ENCODE data around the gene SASH1.
A peak's percentile ranks its signal among the peaks of the same experiment; 100 is the strongest.

SASH1 gene

DNA sequence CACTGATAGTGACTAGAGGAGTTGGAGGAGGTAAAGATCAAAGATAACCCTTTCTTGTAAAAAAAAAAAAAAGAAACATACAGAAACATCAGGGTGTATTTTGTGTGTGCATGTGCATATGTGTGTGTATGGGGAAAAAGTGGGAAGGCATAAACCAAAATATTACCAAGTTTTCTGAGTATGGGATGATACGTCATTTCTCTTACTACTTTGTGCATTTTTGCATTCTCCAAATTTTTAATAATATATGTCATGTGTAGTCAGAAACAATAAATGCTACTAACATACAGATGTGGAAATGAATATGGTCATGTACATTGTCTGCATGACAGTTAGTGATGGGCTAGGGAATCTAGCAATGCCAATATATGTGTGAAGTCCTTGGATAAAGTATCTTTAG is 161.1 kb downstream of the SASH1 start:
- no peak for DNase-seq

DNA sequence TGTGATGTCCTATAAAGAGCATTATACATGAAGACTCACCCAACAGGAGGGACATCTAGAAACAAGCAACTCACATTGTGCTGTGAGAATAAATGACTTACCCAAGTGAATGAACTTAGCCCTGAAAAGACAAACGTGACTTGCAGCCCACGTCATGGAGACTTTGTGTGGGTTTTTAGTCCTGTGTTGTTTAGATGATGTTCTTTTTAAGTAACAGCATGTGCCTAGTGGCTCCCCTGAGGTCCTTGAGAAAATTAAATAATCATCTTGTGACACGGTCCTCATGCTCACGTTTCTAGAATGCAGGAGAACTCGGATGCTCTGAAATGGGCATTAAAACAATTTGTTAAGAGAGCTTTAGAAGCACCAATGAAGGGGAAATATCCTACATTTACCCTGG is 165.1 kb downstream of the SASH1 start:
- no peak for DNase-seq

- DNase-seq, result no peak
Observed at GRCh38 chr6:148508401-148509041, 165.9 kb downstream of the SASH1 start.

DNA sequence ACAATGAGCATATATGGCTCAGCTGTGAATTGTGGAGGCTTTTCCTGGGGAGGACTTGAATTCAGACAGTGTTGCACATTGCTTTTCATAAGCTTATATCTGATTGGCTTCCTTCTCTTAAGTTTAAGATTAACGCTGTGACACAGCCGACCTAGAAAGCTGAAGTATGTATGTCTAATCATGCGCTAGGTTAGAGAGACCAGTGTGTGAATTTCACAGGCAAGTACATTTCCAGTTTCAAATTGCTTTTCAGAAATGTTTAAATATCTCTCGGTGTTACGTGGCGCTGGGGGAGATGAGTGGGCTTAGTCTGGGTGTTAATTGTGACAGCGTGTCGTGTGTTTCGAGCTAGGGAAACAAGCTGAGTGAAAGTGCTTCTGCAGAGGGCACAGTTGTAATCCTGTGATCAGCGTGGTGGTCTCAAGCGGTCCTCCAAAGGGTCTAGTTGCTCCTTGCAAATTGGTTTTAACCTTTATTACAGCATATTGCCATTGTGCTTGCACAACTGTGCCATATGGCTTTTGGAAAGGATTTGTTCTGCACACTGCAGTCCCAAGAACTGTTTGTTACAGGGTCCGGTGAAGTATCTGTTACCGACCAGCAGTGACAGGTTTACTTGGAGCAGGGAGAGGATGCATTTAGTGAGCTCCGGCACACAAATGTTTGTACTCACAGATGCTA is 166.6 kb downstream of the SASH1 start:
- no peak for DNase-seq

DNA sequence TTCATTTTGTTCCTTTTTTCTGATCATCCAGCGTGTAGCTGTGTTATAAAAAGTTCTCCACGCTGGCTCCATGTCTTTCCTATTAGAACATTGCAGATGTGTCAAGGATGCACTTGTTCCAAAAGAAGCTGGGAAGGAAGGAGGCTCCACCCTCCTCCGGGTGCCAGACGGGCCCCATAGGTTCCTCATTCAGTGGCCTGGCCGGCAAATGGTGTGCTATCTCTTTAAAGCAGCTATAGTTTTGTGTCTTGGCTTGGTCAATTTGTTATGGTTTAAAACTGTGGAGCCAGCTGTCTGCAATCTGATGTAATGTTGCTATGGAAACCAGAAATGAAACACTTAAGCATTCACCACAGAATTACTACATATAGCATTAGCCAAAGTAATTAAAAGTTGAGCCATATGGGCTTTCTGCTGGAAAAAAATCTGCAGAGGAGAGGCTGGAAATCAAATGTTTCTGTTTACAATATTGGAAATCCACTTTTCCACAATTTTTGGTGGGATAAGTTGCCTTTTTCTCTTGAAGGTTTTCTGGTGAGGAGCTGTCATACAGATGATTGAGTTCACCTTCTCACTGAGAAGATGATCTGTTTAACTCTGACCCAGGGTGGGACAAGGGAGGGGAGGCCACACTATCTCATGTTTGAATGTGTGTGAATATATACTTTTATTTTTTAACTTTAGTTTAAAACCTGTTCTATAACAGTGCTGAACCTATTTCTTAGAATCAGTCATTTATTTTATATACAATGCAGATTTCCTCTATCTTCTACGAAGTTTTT is 167.4 kb downstream of the SASH1 start:
- DNase-seq, result peak; percentile 71

DNA sequence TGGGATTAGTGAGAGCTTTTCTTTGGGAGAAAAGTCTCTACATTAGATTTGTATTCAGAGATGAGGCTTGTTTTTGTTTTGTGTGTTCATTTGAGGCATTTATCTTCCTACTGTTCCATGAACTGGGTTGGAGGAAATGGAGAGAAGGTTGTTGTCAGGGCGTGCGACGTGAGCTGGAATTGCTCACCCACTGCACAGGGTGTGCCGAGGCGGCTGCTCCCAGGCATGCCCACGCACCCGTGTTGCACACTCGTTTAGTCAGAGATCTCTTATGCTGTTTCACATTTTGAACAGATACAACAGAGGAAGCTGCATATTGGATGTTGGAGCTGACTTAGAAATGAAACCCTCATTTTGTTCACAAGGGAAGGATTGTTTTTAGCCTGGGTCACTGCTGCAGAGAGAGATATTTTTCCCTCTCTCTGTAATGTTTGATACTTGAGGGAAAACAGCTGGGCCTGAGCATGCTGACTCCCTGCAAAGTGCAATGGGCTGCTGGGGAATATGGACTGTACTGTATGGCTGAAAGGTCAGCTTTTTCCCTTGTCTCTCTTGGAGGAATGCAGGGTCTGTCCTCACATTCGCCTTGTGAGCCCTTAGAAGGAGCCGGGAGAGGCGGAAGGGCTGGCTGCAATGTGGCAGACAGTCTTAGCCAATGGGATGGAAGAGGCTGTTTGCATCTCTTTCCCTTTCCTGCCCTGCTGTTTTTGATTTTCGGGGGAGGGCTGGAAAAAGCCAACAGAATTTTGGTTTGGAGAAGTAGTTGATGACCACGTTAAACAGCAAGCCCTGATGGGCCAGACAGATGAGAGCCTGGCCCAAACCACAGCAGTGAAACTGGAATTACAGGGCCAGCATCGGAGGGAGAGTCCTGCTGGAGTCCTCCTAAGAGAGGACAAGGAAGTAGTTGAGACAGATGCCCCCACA is 170.8 kb downstream of the SASH1 start:
- DNase-seq, result no peak

DNA sequence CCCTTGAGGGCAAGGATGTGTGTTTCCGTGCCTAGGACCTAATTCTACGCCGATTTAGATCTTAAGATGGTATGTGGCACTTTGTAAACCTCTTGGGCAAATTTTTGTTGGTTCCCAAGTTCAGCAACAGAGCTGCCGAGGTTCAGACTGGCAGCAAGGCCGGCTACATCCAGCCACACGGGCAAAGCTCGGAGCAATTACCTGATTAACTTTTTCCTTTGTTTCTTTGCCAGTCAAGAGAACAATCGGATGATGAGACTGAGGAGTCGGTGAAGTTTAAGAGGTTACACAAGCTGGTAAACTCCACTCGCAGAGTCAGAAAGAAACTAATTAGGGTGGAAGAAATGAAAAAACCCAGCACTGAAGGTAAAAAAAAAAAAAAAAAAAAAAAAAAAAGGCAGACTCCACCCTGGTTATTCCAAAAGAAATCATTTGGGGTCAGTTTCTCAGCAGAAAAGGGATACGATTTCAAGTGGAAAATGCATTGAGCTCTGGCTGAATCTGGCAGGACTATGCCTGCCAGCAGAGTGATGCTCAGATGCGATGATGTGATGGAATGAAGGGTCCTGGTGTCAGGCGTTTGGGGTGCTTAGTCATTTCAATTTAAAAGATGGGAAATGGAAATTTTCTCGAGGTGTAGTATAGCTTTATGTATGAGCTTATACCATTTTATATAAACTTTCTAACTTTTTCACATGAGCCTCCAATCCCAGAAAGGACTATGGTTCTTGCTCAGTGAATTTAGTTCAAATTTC is 171.6 kb downstream of the SASH1 start:
- no peak for DNase-seq

DNA sequence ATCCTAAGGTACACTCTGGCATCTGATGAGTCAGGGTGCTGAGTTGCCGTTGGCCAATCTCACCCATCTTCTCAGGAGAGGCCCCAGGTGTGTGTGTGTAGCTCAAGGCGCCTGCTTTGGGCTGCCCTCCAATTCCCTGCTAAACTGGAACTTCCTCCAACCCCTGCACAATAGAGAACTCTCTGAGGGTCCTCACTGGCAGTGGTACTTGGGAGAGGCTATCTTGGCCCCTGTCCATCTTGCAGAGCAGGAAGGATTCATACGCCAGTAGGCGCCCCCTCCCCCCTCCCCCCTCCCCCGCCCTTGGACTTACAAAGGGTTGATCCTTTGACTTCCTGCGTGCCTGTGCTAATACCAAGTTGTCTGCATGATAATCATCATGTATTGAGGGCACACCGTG is 173.6 kb downstream of the SASH1 start:
- no peak for DNase-seq

- DNase-seq, result no peak
Observed at GRCh38 chr6:148516617-148517016, 174.0 kb downstream of the SASH1 start.

GRCh38 chr6:148517470-148517869 is 174.8 kb downstream of the SASH1 start:
- no peak for DNase-seq

DNA sequence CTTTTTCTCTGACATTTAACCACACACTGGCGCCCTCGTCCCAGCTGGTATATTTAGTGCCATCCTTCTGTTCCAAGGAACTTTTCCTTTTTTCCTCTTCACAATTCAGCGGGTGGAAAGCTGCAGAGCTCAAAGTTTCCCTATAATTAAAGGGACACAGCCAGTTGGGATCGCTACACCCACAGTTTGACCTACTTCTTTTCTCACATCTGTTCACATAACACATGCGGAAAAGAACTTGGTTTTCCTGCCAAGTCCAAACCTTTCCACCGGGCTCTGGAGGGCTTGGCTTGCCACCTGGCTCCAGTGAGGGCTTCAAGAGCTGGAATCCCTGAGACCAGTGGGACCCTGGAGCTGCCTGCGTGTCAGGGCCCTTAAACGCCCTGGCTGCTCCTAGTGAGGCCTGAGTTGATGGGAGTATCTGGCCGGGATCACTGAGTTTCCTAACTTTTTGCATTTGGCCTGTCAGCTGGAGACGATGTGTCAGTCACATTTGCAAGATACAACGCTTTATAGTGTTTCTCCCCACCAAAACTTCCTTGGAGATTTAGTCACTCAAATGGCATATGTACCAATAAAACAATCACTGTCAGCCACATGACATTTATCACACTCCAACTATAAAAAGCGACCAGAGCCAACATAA is 176.0 kb downstream of the SASH1 start:
- DNase-seq, result peak; percentile 21

- DNase-seq, result no peak
Observed at GRCh38 chr6:148520109-148520841, 177.6 kb downstream of the SASH1 start.

DNA sequence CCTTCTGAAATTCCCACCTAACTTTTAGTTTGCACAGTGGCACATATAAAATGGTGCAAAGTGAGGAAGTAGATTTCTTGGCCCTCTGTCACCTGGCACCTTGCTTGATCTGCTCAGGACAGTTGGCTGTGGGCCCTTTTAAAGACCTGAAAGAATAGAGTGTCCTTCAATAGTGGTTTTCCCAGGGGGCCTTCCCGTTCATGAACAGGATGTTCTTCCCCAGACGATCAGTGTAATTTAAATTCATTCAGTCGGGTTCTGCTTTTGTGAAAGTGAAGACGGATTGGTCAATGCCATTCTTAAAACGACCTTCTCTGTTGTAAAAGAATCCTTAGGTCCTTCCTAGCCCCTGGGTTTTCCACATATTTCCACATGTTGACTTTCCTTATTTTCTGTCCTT is 178.5 kb downstream of the SASH1 start:
- no peak for DNase-seq

DNA sequence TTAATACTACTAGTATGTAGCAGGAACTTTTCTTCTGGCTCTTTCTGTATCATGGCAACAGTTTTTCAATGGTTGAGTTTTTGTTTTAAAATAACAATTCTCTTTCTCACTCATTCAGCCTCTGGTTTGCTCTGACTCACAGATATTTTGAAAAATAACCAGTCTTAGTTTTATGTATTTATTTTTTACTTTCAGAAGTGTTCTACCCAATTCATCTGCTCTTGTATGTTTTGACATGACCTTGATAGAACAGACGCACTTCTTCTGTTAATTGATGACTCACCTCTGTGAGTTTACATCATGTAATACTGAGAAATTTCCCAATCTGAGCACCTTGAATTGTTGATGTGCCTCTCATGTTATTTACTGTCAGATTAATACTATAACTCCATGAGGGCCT is 178.9 kb downstream of the SASH1 start:
- no peak for DNase-seq

GRCh38 chr6:148523048-148523447 is 180.4 kb downstream of the SASH1 start:
- DNase-seq, result no peak

DNA sequence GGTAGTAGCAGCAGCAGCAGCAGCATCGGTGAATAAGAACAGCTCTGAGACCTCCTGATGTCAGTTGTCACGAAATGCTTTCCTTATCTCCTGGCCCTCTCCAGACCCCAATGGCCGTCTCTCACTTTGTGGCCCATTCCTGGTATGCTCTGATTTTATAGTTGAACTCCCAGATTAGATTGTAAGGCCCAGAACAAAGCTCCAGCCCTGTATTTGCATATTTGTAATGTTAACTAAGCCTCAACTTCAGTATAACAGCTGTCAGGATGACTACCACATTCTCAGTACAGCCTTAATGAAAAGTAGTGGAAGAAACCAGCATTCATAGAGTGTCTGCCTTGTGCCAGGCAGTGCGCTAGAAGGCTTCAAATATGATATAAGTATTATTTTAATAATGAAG is 180.9 kb downstream of the SASH1 start:
- DNase-seq, result no peak

DNA sequence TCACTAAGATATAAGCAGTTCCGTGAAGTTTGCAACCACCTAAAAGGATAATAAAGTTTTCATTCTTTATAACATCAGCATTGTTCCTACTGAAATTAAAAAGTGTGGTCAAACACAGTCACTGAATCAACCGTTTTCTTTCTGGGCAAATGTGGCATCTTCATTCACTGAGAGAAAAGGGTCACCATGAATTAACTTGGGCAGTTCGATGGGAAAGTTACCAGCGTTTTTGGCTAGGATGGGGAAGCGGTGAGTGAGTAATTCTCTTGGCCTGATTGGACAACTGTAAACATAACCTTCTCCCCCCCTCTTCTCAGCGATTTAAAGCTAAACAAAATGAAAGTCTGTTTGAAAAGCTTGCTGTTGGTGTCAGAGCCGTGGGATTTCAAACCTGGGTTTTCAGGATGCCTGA is 181.8 kb downstream of the SASH1 start:
- DNase-seq, result no peak

- DNase-seq, result no peak
Observed at GRCh38 chr6:148524976-148525375, 182.3 kb downstream of the SASH1 start.

DNA sequence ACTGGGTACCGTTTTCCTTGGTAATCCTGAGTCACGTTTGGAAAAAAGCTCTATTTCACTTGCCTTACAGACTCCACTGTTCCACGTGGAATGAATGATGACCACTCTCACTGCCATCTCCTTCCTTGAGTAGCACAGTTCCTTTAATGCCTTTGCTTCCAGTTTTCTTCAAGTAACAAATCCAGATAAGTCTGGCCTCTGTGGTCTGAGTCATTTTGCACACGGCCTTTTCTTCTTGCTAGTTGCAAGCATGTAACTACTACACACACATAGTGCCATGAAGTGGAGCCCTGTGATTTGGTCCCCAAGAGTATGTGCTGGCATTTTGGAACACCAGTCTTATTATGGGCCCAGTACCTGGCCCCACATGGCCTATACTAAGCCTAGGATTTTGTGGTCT is 182.8 kb downstream of the SASH1 start:
- DNase-seq, result no peak

DNA sequence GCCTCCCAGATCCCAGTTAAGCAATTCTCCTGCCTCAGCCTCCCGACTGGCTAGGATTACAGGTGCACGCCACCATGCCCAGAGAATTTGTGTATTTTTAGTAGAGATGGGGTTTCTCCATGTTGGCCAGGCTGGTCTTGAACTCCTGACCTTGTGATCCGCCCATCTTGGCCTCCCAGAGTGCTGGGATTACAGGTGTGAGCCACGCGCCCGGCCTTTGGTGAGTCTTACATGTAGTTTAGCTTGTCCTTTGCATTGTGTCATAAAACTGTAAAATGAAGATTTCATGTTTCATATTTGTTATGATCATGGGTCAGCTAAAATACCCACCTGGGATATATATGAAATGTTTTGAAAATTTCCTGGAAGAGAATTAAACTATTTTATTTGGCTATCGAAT is 183.5 kb downstream of the SASH1 start:
- DNase-seq, result no peak

DNA sequence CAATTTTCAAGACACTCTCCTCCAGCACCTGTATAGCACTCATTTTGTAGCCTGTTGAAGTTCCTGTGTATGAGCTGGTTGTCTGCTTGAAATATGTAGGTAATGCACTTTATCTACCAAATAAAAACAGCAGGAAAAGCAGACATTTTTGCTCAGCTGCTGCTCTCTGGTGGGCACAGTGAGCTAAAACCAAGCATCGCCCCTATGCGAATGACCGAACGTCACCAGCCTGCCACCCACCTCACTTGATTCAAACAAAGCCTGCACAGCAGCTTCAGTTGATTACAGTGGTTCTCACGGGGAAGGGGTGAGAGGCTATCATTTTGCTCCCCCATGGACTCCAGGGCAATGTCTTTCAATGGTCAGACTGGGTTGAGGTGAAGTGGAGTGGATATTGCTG is 185.7 kb downstream of the SASH1 start:
- DNase-seq, result peak; percentile 5

Measured in NCI-H1694 (cell line).